Measurements from ENCODE around the gene RALGPS2.

The RALGPS2 gene

DNA sequence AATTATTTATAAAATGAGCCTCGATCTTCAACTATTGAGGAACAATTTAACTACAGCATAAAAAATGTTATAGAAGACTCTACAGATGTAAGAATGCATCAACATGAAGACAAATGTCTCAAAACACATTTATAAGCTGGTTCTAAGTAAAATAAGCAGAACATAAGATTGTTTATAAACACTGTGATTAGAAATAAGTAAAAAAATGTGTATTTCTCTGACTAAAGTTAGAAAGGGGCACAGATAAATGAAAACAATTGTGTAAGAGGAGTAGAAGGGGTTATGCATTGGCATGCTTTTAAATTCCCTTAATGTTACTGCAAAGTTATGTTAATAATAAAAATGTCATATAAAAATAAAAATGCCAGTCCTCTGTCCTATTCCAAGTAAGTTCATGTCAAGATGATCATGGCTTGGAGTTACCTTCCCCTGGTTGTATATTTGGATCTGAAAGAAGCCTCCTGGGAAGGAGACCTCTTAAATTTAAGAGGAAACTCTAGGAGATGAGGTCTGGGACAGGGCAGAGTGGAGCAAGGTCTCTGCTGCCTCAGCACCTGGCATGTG is 230.4 kb downstream of the RALGPS2 start:
- Histone ChIP-seq H3K27me3 (ENCODE audit: control insufficient read depth, insufficient read depth, low read length) (no peaks in the 10 kb centered on the region), H3K4me2 (ENCODE audit: low read length) (no peak overlapping the region), H3K9me3 (ENCODE audit: control insufficient read depth, low read length) (no peaks in the 10 kb centered on the region), H3K9ac (no peak overlapping the region), H3K79me2 (no peaks in the 10 kb centered on the region), H3K4me3 (ENCODE audit: low read depth, low read length) (no peak overlapping the region), H2AFZ (no peak overlapping the region), H3K36me3 (ENCODE audit: control insufficient read depth, insufficient read depth, low read length) (no peaks in the 10 kb centered on the region), H3K27ac (no peak overlapping the region), H3K4me1 (no peaks in the 10 kb centered on the region)
- TF ChIP-seq, protein P1, sequence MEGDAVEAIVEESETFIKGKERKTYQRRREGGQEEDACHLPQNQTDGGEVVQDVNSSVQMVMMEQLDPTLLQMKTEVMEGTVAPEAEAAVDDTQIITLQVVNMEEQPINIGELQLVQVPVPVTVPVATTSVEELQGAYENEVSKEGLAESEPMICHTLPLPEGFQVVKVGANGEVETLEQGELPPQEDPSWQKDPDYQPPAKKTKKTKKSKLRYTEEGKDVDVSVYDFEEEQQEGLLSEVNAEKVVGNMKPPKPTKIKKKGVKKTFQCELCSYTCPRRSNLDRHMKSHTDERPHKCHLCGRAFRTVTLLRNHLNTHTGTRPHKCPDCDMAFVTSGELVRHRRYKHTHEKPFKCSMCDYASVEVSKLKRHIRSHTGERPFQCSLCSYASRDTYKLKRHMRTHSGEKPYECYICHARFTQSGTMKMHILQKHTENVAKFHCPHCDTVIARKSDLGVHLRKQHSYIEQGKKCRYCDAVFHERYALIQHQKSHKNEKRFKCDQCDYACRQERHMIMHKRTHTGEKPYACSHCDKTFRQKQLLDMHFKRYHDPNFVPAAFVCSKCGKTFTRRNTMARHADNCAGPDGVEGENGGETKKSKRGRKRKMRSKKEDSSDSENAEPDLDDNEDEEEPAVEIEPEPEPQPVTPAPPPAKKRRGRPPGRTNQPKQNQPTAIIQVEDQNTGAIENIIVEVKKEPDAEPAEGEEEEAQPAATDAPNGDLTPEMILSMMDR (IDR thresholded peaks at IDR 0.05) = no peak

DNA sequence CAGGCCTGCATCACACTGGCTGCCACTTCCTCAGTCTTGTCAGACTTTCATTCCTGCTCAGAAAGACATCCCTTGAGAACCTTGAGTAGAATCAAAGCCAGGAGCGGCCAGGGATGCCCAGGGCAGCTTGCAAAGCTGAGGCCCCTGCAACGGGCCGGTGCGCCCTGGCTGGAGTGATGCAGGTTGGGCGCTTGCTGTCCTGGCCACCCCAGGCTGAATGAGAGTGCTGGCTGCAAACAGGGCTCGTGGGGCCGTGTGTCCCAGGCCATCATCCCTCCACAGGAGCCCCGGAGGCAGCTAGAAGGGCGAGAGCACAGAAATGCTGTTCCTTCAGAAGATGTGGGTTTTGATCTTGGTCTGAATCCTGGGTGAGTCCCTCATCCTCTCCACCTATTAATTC is 233.4 kb downstream of the RALGPS2 start:
- no peak overlapping the region for H2AFZ ChIP-seq
- H3K4me3 ChIP-seq (ENCODE audit: low read depth, low read length) = no peak overlapping the region
- no peaks in the 10 kb centered on the region for H3K4me1 ChIP-seq
- H3K4me2 ChIP-seq (ENCODE audit: low read length) = no peak overlapping the region
- no peak overlapping the region for H3K9ac ChIP-seq
- TF ChIP-seq, protein P1 (IDR thresholded peaks at IDR 0.05) = no peak
- no peaks in the 10 kb centered on the region for H3K9me3 ChIP-seq (ENCODE audit: control insufficient read depth, low read length)
- no peak overlapping the region for H3K27ac ChIP-seq
- H3K79me2 ChIP-seq = no peaks in the 10 kb centered on the region
- H3K27me3 ChIP-seq (ENCODE audit: control insufficient read depth, insufficient read depth, low read length) = no peaks in the 10 kb centered on the region
- no peaks in the 10 kb centered on the region for H3K36me3 ChIP-seq (ENCODE audit: control insufficient read depth, insufficient read depth, low read length)

DNA sequence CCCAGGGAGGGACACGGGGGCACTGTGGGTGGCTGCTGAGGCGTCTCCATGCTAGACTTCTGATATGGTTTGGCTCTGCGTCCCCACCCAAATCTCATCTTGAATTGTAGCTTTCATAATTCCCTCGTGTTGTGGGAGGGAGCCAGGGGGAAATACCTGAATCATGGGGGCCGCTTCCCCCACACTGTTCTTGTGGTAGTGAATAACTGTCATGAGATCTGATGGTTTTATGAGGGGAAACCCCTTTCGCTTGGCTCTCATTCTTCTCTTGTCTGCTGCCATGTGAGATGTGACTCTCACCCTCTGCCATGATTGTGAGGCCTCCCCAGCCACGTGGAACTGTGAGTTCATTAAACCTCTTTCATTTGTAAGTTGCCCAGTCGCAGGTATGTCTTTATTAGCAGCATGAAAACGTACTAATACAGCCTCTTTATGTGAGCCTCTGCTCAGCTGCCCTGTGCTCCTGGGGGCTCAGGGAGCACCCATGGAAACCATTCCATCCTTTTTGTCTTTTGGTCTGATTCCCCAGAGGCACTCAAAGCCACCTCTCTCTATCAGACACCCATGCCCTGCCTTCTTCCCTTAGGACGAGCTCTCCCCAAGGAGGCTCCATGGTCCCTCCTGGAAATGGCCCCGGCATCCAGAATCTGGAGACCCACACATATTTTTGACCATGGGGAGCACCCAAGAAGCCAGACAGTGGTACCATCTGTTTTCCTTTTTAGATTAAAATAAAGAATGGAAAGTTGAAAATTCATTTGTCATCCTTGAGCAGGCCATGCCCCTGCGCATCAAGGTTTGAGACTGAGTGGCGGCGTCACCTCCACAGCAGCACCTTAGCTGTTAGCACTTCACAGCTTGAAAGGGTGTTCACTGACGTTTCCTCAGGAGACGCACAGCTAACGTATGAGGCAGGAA is 234.8 kb downstream of the RALGPS2 start:
- Histone ChIP-seq H3K9me3 (ENCODE audit: control insufficient read depth, low read length) (no peaks in the 10 kb centered on the region), H3K27me3 (ENCODE audit: control insufficient read depth, insufficient read depth, low read length) (no peaks in the 10 kb centered on the region), H2AFZ (no peak overlapping the region), H3K4me3 (ENCODE audit: low read depth, low read length) (no peak overlapping the region), H3K36me3 (ENCODE audit: control insufficient read depth, insufficient read depth, low read length) (no peaks in the 10 kb centered on the region), H3K79me2 (no peaks in the 10 kb centered on the region), H3K9ac (no peak overlapping the region), H3K4me2 (ENCODE audit: low read length) (no peak overlapping the region), H3K27ac (no peak overlapping the region), H3K4me1 (no peaks in the 10 kb centered on the region)
- TF ChIP-seq, protein P1 (IDR thresholded peaks at IDR 0.05) = no peak

DNA sequence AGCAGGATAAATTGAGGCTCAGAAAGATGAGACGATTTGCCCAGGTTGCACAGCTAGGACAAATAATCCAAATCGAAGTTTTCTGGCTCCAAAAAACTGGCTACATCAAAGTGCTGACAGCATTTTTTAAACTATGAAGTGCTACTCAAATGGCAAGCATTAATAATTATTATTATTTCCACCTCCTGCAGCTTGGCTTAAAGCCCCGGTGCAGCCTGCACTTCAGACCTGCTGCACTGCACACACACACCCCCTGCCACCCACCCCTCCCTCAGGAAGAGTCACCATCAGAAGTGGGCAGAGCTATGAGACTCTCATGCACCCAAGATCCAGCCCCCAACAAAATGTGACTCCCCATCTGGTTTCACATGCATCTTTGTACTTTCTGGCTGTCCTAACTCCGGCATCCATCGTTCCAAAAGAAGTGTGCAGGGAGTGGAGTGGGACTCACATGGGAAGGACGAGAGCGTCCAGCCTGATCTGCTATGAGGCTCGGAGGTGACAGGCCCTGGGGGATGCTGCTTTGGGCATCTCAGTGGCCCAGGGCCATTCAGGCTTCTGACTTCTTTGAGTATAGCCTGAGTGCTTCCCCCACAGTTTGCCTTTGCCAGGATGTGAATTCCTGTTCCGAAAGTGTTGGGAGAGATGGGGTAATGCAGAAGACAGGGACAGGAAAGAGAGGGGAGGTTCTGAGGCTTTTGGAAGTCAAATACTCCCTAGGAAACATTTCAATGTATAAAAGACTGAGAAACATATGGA is 235.6 kb downstream of the RALGPS2 start:
- H2AFZ ChIP-seq = no peak overlapping the region
- no peak overlapping the region for H3K4me3 ChIP-seq (ENCODE audit: low read depth, low read length)

More for the DNA sequence above, 235.6 kb downstream of the RALGPS2 start:
- H3K36me3 ChIP-seq (ENCODE audit: control insufficient read depth, insufficient read depth, low read length) = no peaks in the 10 kb centered on the region
- H3K9me3 ChIP-seq (ENCODE audit: control insufficient read depth, low read length) = no peaks in the 10 kb centered on the region
- no peaks in the 10 kb centered on the region for H3K79me2 ChIP-seq
- H3K4me2 ChIP-seq (ENCODE audit: low read length) = no peak overlapping the region
- no peaks in the 10 kb centered on the region for H3K27me3 ChIP-seq (ENCODE audit: control insufficient read depth, insufficient read depth, low read length)
- no peak overlapping the region for H3K27ac ChIP-seq
- no peaks in the 10 kb centered on the region for H3K4me1 ChIP-seq
- TF ChIP-seq, protein P1 (IDR thresholded peaks at IDR 0.05) = no peak
- H3K9ac ChIP-seq = no peak overlapping the region

All from parathyroid adenoma (tissue), 2 donors.